ENCODE results near the gene TNFAIP8. TPM values are rescaled to one million over a fixed set of nuclear protein-coding genes. Genes with fewer than 3 reads are reported as not detected.

Gene TNFAIP8
- total RNA-seq, 1 donor from 2014 or later = 25.9 TPM

DNA sequence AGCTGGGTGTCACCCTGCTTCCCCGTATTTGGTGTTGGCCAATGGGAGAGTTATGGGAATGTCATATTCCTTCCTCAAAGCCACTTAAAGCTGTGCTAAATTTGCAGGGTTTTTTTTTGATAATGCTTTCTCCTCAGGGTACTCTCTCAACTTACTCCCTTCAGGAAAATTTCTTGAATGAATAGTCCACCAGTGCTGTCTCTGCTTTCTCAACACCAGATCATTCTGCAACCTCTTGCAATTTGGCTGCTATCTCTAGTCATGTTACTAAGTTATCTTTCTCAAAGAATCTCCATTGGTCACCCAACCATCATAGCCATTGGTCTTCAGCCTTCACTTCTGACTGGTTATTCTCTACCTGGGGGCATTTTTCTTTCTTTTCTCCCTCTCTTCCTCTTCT, 13.4 kb upstream of the TNFAIP8 start:
- H3K27ac Mint-ChIP-seq (ENCODE audit: unreplicated experiment) = no peak overlapping the region
- H4K20me1 ChIP-seq (ENCODE audit: insufficient read depth, low read length) = no peaks in the 10 kb centered on the region
- no peaks in the 10 kb centered on the region for H3K36me3 ChIP-seq (ENCODE audit: insufficient read depth, low read length)
- H3K36me3 Mint-ChIP-seq (ENCODE audit: low read depth, unreplicated experiment) = no peaks in the 10 kb centered on the region
- H3K4me3 Mint-ChIP-seq (ENCODE audit: unreplicated experiment) = peak overlapping the region; percentile 6
- no peak overlapping the region for H3K4me3 ChIP-seq (ENCODE audit: insufficient read depth, low read depth, low read length)
- no peaks in the 10 kb centered on the region for H3K9me3 ChIP-seq (ENCODE audit: insufficient read depth, low read depth, low read length)
- H3K27ac ChIP-seq (ENCODE audit: low read depth, low read length) = no peak overlapping the region
- H3K4me1 ChIP-seq (ENCODE audit: insufficient read depth, low read length) = peaks cover 20% of the 10 kb centered on the region
- TF ChIP-seq, protein P1, sequence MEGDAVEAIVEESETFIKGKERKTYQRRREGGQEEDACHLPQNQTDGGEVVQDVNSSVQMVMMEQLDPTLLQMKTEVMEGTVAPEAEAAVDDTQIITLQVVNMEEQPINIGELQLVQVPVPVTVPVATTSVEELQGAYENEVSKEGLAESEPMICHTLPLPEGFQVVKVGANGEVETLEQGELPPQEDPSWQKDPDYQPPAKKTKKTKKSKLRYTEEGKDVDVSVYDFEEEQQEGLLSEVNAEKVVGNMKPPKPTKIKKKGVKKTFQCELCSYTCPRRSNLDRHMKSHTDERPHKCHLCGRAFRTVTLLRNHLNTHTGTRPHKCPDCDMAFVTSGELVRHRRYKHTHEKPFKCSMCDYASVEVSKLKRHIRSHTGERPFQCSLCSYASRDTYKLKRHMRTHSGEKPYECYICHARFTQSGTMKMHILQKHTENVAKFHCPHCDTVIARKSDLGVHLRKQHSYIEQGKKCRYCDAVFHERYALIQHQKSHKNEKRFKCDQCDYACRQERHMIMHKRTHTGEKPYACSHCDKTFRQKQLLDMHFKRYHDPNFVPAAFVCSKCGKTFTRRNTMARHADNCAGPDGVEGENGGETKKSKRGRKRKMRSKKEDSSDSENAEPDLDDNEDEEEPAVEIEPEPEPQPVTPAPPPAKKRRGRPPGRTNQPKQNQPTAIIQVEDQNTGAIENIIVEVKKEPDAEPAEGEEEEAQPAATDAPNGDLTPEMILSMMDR (IDR thresholded peaks at IDR 0.05; ENCODE audit: insufficient read depth, low read depth, low read length) = no peak
- no peak for TF ChIP-seq EZH2 (IDR thresholded peaks at IDR 0.05; ENCODE audit: insufficient read depth, low read length)
- H2AFZ ChIP-seq (ENCODE audit: low read depth, low read length) = no peak overlapping the region
- H3K9me3 Mint-ChIP-seq (ENCODE audit: unreplicated experiment) = no peaks in the 10 kb centered on the region
- no peaks in the 10 kb centered on the region for H3K27me3 ChIP-seq (ENCODE audit: insufficient read depth, low read length)
- DNase-seq (ENCODE audit: low read depth) = no peak
- H3K79me2 ChIP-seq (ENCODE audit: insufficient read depth, low read length) = peaks cover 2% of the 10 kb centered on the region
- no peak overlapping the region for H3K9ac ChIP-seq (ENCODE audit: low read length)
- peaks cover 32% of the 10 kb centered on the region for H3K4me1 Mint-ChIP-seq (ENCODE audit: low read depth, unreplicated experiment)
- no peak overlapping the region for H3K4me2 ChIP-seq (ENCODE audit: low read length)
- FAIRE-seq = no peak
- H3K27me3 Mint-ChIP-seq (ENCODE audit: low read depth, unreplicated experiment) = no peaks in the 10 kb centered on the region

GRCh38 chr5:119343052-119343451, 12.8 kb upstream of the TNFAIP8 start:
- no peak overlapping the region for H3K4me3 ChIP-seq (ENCODE audit: insufficient read depth, low read depth, low read length)
- no peaks in the 10 kb centered on the region for H3K36me3 ChIP-seq (ENCODE audit: insufficient read depth, low read length)
- Mint-ChIP-seq H3K9me3 (ENCODE audit: unreplicated experiment) (no peaks in the 10 kb centered on the region), H3K4me3 (ENCODE audit: unreplicated experiment) (no peak overlapping the region), H3K27me3 (ENCODE audit: low read depth, unreplicated experiment) (no peaks in the 10 kb centered on the region), H3K27ac (ENCODE audit: unreplicated experiment) (no peak overlapping the region), H3K36me3 (ENCODE audit: low read depth, unreplicated experiment) (no peaks in the 10 kb centered on the region), H3K4me1 (ENCODE audit: low read depth, unreplicated experiment) (peaks cover 32% of the 10 kb centered on the region)
- no peaks in the 10 kb centered on the region for H4K20me1 ChIP-seq (ENCODE audit: insufficient read depth, low read length)
- H3K27ac ChIP-seq (ENCODE audit: low read depth, low read length) = no peak overlapping the region
- DNase-seq (ENCODE audit: low read depth) (peak; percentile 59), FAIRE-seq (no peak)
- no peak overlapping the region for H3K4me2 ChIP-seq (ENCODE audit: low read length)
- no peak overlapping the region for H3K9ac ChIP-seq (ENCODE audit: low read length)
- H3K79me2 ChIP-seq (ENCODE audit: insufficient read depth, low read length) = no peaks in the 10 kb centered on the region
- no peak overlapping the region for H2AFZ ChIP-seq (ENCODE audit: low read depth, low read length)
- no peaks in the 10 kb centered on the region for H3K27me3 ChIP-seq (ENCODE audit: insufficient read depth, low read length)
- H3K4me1 ChIP-seq (ENCODE audit: insufficient read depth, low read length) = peaks cover 20% of the 10 kb centered on the region
- TF ChIP-seq, protein P1 (IDR thresholded peaks at IDR 0.05; ENCODE audit: insufficient read depth, low read depth, low read length) = no peak
- TF ChIP-seq EZH2 (IDR thresholded peaks at IDR 0.05; ENCODE audit: insufficient read depth, low read length) = no peak
- no peaks in the 10 kb centered on the region for H3K9me3 ChIP-seq (ENCODE audit: insufficient read depth, low read depth, low read length)

- Histone ChIP-seq H3K27me3 (ENCODE audit: insufficient read depth, low read length) (no peaks in the 10 kb centered on the region), H3K9me3 (ENCODE audit: insufficient read depth, low read depth, low read length) (no peaks in the 10 kb centered on the region), H3K79me2 (ENCODE audit: insufficient read depth, low read length) (no peaks in the 10 kb centered on the region), H3K9ac (ENCODE audit: low read length) (no peak overlapping the region), H3K27ac (ENCODE audit: low read depth, low read length) (no peak overlapping the region), H3K4me2 (ENCODE audit: low read length) (peak overlapping the region; percentile 50), H4K20me1 (ENCODE audit: insufficient read depth, low read length) (no peaks in the 10 kb centered on the region), H3K4me1 (ENCODE audit: insufficient read depth, low read length) (peaks cover 20% of the 10 kb centered on the region), H2AFZ (ENCODE audit: low read depth, low read length) (no peak overlapping the region), H3K4me3 (ENCODE audit: insufficient read depth, low read depth, low read length) (no peak overlapping the region), H3K36me3 (ENCODE audit: insufficient read depth, low read length) (no peaks in the 10 kb centered on the region)
- Mint-ChIP-seq H3K36me3 (ENCODE audit: low read depth, unreplicated experiment) (peaks cover under 1% of the 10 kb centered on the region), H3K4me3 (ENCODE audit: unreplicated experiment) (no peak overlapping the region), H3K9me3 (ENCODE audit: unreplicated experiment) (no peaks in the 10 kb centered on the region), H3K4me1 (ENCODE audit: low read depth, unreplicated experiment) (peaks cover 32% of the 10 kb centered on the region), H3K27ac (ENCODE audit: unreplicated experiment) (no peak overlapping the region), H3K27me3 (ENCODE audit: low read depth, unreplicated experiment) (no peaks in the 10 kb centered on the region)
- TF ChIP-seq, protein P1 (IDR thresholded peaks at IDR 0.05; ENCODE audit: insufficient read depth, low read depth, low read length) = no peak
- TF ChIP-seq EZH2 (IDR thresholded peaks at IDR 0.05; ENCODE audit: insufficient read depth, low read length) = no peak
- DNase-seq (ENCODE audit: low read depth) (peak; percentile 85), FAIRE-seq (no peak)
Observed at GRCh38 chr5:119343766-119344165, 12.1 kb upstream of the TNFAIP8 start.
